Heart right ventricle (tissue), 16 donors: ENCODE measurements around the gene POP4. TPM values are rescaled to one million over a fixed set of nuclear protein-coding genes. Genes with fewer than 3 reads are reported as not detected.

Experiments used
- ATAC-seq, 8 donors: fragments of 200-7000 bp; cut with Tn5 transposase; one replicate each; pipeline ENCODE4 v1.9.1; 2020; ENCODE audit warnings: mild to moderate bottlenecking in 8 of 8, moderate library complexity in 8 of 8, moderate number of reproducible peaks in 1 of 8
- DNase-seq, 2 donors: peaks; one replicate each; pipeline ENCODE4 v3.0.0-alpha.2; 2020
- H3K27ac ChIP-seq, 10 donors: fragments of 200-600 bp; sonication (generic) in 2 of 10; one replicate each; pipeline versions ENCODE4 v1.5.0 to v1.8.0; 2020 to 2022; ENCODE audit warnings: mild to moderate bottlenecking in 3 of 10
- H3K27me3 ChIP-seq, 7 donors: fragments of 200-600 bp; one replicate each; pipeline ENCODE4 v1.8.0; 2021 to 2022; ENCODE audit warnings: mild to moderate bottlenecking in 2 of 7
- H3K36me3 ChIP-seq, 9 donors: fragments of 200-600 bp; sonication (generic) in 1 of 9; one replicate each; pipeline versions ENCODE4 v1.5.0 to v1.8.0; 2020 to 2022; ENCODE audit warnings: mild to moderate bottlenecking in 2 of 9
- H3K4me1 ChIP-seq, 9 donors: fragments of 200-600 bp; sonication (generic) in 1 of 9; one replicate each; pipeline versions ENCODE4 v1.5.0 to v1.8.0; 2020 to 2022; ENCODE audit warnings: mild to moderate bottlenecking in 4 of 9
- H3K4me3 ChIP-seq, 10 donors: fragments of 200-600 bp; sonication (generic) in 2 of 10; one replicate each; pipeline versions ENCODE4 v1.5.0 to v1.8.0; 2020 to 2022; ENCODE audit warnings: mild to moderate bottlenecking in 7 of 10, moderate library complexity in 2 of 10
- H3K9me3 ChIP-seq, 11 donors: fragments of 200-600 bp in 10 of 11; sonication (generic) in 2 of 11; one replicate each; pipeline versions ENCODE4 v1.5.0 to v1.8.0; 2013 to 2022; ENCODE audit warnings: mild to moderate bottlenecking in 2 of 11, control low read depth in 1 of 11, moderate library complexity in 1 of 11
- CTCF ChIP-seq, 9 donors: fragments of 200-600 bp; sonication (generic) in 2 of 9; IDR thresholded peaks; one replicate each; pipeline versions ENCODE4 v1.5.0 to v1.8.0; 2021 to 2022; ENCODE audit warnings: antibody characterized with exemption in 9 of 9, mild to moderate bottlenecking in 5 of 9, moderate library complexity in 1 of 9
- whole genome bisulfite sequencing, 2 donors: extraction: QIAGEN DNeasy Blood & Tissue Kit; methylation state at CpG; one replicate each; pipeline ENCODE4 v1.1.7; 2013; ENCODE audit warnings: inconsistent platforms in 1 of 2; 5-methylcytosine and 5-hydroxymethylcytosine counted together
- intact Hi-C, 10 donors: fragments of 100-400 bp; cut with DNase I; formaldehyde crosslinking; loops; one replicate each; pipeline versions ENCODE4 v1.11.1 to v1.14.2; 2022
- polyA plus RNA-seq, 2 donors: library from polyadenylated mRNA; stranded (reverse); fragments of 200-250 nt; gene quantifications; one replicate each; pipeline ENCODE4 v1.2.3, GENCODE V29; 2013
- total RNA-seq, 10 donors: library from RNA; stranded (reverse); fragmentation: NEBNext Ultra II Directional in 3 of 10; extraction: Animal tissue kit (Norgen Biotek cat#: 25700) in 3 of 10; gene quantifications; one replicate each; pipeline versions ENCODE4 v1.2.1 to v1.2.4, GENCODE V29; 2021 to 2023
- donor health status: Arrhythmogenic right ventricular cardiomyopathy.
- donor health status: ischemic (EF 13 %, LVEDD 7.1; RV severe dilation, severe dysfunction).
- donor health status: healthy with polysubstance abuse.
- donor health status: DM: no; HTN: yes; CAD: no.
- donor health status: DM: no; HTN: no; CAD: no.
- donor health status: ischemic (EF 25% LVEDD 6.9; RV normal size, moderate dysfunction).
- donor health status: ischemic (EF 25% LVEDD 5.7; RV mildly dilated, moderate dysfunction).
- donor health status: healthy.
- donor health status: DM: yes; HTN: yes; CAD: no.
- donor health status: Ischemic cardiomyopathy.
- donor health status: ischemic (EF 35%, LVEDD 5.7; RV mildly dilated, moderate dysfunction).
- donor health status: nonischemic (EF 11% LVEDD 7.7; RV severe dilation, severe dysfunction).
- donor health status: DM: yes; HTN: yes; CAD: no.
- donor health status: PGD.
- donor health status: ischemic (EF 29% LVEDD 5.4; RV normal size, mild dysfunction).
- donor health status: nonischemic (EF 23%, LVEDD 6.1; RV moderate dilation, normal function).

The POP4 gene
- total and polyA plus RNA-seq, 12 donors: 46.6 to 108 (median 51.7) TPM

GRCh38 chr19:29612801-29613595 lies 6.9 kb downstream of the POP4 start:
- ATAC-seq (no peak), DNase-seq (no peak)
- no peaks in the 10 kb centered on the region for H3K27me3 ChIP-seq
- TF ChIP-seq CTCF (IDR thresholded peaks at IDR 0.05): no peak
- H3K9me3 ChIP-seq: no peaks in the 10 kb centered on the region
- H3K36me3 ChIP-seq: peaks cover 0 to 85% (median 41%) of the 10 kb centered on the region in 9 donors
- H3K4me3 ChIP-seq: no peak overlapping the region
- 89 to 96% methylated on average over 21 of the region's 21 CpGs for WGBS, 2 donors
- intact Hi-C loops: loop anchor here in 6 of 10 donors (5.0 to 10.0 kb wide), 3 partner anchors 49 to 104 kb away; partner anchors contain the start of gene C19orf12 (in 3 of the 6)
- H3K4me1 ChIP-seq: peaks cover 0 to 5% (median 0%) of the 10 kb centered on the region in 9 donors
- H3K27ac ChIP-seq: no peak overlapping the region

- Histone ChIP-seq H3K36me3 (peaks cover 0 to 77% (median 41%) of the 10 kb centered on the region in 9 donors), H3K4me3 (no peak overlapping the region), H3K27me3 (no peaks in the 10 kb centered on the region), H3K9me3 (no peaks in the 10 kb centered on the region), H3K4me1 (peaks cover 0 to 5% (median 0%) of the 10 kb centered on the region in 9 donors), H3K27ac (no peak overlapping the region)
- no peak for TF ChIP-seq CTCF (IDR thresholded peaks at IDR 0.05)
- DNase-seq: no peak
- WGBS, 2 donors: 82 to 94% methylated on average over 7 of the region's 7 CpGs
- intact Hi-C loops: loop anchor here in 6 of 10 donors (5.0 to 10.0 kb wide), 3 partner anchors 48 to 103 kb away; partner anchors contain the start of gene C19orf12 (in 3 of the 6)
- no peak for ATAC-seq
Measured at GRCh38 chr19:29614046-29614445, 8.0 kb downstream of the POP4 start.

- no peak overlapping the region for H3K27ac ChIP-seq
- H3K36me3 ChIP-seq: peaks cover 0 to 69% (median 38%) of the 10 kb centered on the region in 9 donors
- peaks cover 0 to 5% (median 0%) of the 10 kb centered on the region in 9 donors for H3K4me1 ChIP-seq
- intact Hi-C loops: loop anchor here in 6 of 10 donors (5.0 to 10.0 kb wide), 3 partner anchors 48 to 103 kb away; partner anchors contain the start of gene C19orf12 (in 3 of the 6)
- DNase-seq (no peak), ATAC-seq (no peak)
- no peaks in the 10 kb centered on the region for H3K27me3 ChIP-seq
- no peak for TF ChIP-seq CTCF (IDR thresholded peaks at IDR 0.05)
- H3K9me3 ChIP-seq: no peaks in the 10 kb centered on the region
- H3K4me3 ChIP-seq: no peak overlapping the region
- WGBS, 2 donors: 93 to 98% methylated on average over 4 of the region's 4 CpGs
Measured at GRCh38 chr19:29614780-29615179, 8.7 kb downstream of the POP4 start.

- WGBS, 2 donors: 93 to 96% methylated on average over 10 of the region's 10 CpGs
- DNase-seq (no peak), ATAC-seq (no peak)
- peaks cover 0 to 62% (median 33%) of the 10 kb centered on the region in 9 donors for H3K36me3 ChIP-seq
- H3K27ac ChIP-seq: no peak overlapping the region
- no peak overlapping the region for H3K4me3 ChIP-seq
- H3K27me3 ChIP-seq: no peaks in the 10 kb centered on the region
- H3K9me3 ChIP-seq: no peaks in the 10 kb centered on the region
- peaks cover 0 to 5% (median 0%) of the 10 kb centered on the region in 9 donors for H3K4me1 ChIP-seq
- TF ChIP-seq CTCF (IDR thresholded peaks at IDR 0.05): no peak
- intact Hi-C loops: loop anchor here in 1 of 10 donors (10.0 kb wide), 1 partner anchor 79 kb away; no protein-coding TSS in a partner anchor
Measured at GRCh38 chr19:29615891-29616425, 9.9 kb downstream of the POP4 start.
